COLO668 (cell line): ENCODE measurements around the gene CD44.

Experiments used
- DNase-seq: peaks from one replicate; lab custom pipeline; 2025; ENCODE audit not compliant: unreplicated experiment; lab: John Stamatoyannopoulos, UW

The CD44 gene

DNA sequence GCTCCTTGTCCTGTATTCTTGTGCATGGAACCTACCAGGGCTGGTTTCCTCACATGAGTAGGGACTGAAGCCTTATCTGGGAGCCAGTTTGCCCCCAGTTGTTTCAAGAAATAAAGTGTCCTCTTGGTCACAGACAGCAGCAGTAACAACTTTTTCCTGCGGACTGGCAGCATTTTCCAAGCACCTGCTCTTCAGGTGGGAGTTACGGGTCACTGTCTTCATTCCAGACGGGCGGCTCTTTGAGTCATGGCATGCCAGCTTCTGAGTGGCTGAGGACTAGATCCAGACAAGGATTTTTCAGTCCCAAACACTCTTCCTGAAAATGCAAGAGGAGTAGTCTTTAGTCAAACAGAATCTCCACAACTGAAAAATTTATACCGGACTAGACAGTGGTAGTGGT, 2.7 kb upstream of the CD44 start:
- DNase-seq = no peak

DNA sequence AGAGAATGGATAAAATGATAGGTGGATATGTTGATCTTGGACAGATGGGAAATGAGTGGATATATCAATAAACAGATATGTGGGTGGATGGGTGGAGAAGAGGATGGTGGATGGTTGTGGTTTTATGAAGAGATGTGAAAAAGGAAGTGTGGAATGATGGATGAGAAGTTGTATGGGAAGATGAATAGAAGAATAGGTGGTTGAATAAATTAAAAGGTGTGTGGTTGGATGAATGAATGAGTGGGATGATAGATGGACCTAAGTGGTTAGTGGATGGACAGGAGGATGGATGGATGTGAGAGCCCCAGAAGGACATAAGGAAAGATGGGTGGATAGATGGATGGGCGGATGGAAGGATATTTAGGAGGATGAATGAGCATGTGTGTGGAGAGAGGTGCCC, 913 bp upstream of the CD44 start:
- no peak for DNase-seq

DNA sequence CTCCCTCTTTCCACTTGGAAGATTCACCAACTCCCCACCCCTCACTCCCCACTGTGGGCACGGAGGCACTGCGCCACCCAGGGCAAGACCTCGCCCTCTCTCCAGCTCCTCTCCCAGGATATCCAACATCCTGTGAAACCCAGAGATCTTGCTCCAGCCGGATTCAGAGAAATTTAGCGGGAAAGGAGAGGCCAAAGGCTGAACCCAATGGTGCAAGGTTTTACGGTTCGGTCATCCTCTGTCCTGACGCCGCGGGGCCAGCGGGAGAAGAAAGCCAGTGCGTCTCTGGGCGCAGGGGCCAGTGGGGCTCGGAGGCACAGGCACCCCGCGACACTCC, 397 bp upstream of the CD44 start:
- peak; percentile 12 for DNase-seq

DNA sequence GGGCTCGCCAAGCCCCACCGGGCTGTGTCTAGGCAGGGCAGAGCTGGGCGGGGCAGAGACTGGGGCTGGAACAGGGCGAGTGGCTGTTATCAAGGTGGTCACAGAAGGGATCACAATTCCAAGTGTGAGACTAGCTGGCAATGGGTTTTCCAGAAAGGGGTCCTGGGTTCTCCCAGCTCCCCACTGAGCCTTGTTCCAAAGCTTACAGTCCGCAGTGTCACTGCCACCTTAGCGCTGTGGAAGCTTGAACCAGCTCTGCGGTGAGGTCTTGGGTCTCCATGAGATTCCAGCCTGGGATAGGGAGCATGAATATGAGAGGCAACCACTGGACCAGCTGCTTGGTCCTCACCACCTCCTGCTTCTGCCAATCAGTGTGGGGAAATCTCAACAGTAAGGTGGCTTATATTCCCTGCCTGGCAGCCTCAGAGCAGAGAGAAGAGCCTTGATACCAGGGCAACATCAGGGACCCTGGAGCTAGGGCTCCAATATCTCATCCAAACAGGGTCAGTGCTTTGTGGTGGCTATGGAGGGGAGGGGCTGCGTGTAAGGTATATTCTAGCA, 831 bp downstream of the CD44 start:
- DNase-seq = no peak

DNA sequence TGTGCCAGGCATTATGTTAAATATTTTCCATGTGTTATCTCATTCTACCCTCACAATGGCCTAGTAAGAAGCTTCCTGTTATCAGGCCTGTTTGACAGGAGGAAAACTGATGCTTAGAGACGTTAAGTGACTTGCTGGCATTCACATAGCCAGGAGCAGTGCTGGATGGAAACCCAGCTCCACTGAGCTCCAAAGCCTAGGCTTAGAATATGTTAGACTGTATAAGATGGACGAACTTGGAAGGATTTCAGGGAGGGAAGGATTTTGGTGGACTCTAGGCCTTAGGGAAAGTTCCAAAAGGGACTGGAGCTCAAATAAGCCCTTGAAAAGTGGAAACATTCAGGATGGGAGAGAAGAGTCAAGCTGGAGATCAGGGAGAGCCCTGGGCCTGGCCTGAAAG, 2.1 kb downstream of the CD44 start:
- no peak for DNase-seq

DNA sequence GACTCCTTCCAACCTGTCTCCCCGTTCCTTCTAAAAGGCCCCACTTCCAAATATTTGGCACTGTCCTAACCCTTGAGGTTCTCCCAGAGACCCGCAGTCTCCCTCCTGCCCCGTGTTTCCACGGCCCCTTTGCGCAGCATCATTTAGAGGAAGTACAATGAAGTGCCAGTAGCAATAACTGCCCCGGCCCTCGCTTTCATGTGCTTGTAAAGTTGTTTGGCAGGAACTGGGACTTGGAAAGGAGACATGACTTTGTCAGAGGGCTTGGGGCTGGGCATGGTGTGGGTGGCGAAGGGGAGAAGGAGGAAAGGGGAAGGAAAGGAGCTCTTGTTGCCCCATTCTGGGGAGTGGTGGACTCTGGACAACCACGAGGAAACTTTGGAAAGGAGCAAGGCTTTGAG, 2.6 kb downstream of the CD44 start:
- DNase-seq = no peak

DNA sequence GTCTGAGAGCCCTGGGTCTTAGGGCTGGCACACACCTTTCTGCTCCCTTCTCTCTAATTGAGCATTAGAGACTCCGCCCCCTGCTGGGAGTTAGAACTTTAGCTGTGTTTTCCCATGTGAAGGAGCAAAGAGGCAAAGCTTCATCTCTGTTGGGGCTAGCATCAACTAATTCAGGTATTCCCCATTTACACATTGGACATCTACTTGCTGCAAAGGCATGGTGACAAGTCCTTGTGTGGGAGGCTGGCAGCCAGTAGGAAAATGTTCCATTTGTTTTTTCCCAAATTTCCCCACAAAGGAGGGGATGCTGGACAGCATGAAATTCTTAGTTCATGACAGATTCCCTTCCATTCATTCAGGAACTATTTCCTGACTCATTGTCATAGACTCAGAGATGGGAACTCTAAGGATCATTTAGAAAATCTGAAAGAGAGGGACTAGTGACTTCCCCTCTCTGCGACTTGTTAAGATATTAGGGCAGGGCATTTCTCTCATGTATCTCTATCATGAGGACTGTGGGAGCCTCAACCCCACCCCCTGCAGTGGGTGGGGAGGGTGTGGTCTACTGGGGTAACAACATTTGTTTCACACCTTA, 3.6 kb downstream of the CD44 start:
- no peak for DNase-seq

DNA sequence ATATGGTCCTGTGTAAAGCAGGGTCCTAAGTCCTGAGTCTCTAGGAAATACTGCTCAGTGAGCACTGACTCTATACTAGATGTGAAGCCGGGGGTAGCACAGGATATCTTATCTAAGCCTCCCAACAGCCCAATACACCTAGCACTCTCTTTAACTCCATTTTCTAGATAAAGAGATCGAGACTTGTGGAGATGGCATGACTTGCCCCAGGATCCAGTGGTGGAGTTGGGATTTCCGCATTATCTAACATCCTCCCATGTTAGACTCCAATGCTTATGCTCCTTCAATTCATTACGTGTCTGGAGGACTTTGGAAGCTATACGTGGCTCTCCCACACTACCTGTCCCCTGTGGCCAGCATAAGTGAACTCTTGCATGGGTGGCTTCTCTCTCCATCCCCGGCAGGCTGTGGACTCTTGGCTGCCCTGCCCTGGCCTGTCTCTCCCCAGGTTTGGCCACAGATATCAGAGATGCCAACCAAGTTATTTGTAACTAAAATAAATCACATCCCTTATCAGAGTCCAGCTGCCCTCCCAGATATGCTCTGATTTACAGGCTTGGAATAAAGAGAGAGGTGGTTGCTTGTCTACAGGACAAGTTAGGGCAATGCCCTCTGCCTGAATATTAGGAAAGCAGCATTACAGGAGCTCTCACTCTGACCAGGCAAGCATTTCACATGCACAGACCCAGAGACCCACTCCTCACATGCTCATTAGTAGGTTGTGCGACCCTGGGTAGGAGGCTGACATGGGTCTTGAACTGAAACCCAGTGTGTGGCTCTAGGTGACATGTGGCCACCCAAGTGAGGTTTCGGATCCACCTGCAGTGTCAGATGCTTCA, 4.5 kb downstream of the CD44 start:
- DNase-seq = no peak

DNA sequence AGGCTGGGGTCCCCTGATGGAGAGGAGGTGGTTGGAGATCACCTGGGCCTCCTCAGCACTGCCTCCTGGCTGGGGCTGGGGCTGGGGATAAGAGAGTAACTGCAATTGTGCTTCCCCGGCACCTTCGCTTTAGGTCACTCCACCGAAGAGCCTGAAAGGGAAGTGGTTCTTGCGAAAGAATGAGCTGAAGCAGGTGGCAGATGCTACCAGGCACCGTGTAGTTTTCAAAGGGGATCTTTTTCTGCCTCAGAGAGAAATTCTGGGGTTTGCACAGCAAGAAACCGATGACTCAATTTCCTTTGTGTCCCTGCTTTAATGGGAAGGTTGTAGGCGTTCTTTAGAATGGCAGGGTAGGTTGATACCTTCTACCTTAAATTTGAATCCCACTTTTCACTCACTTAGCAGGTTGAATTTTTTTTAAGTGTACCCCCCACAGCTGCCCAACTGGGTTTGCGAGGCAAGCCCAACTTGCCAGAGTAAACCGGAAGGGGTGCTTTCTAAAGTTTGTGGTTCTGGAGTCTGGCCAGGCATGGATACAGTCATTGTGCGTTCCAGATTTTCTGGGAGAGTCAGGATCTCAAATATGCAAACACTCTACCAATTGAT, 5.3 kb downstream of the CD44 start:
- DNase-seq = no peak

DNA sequence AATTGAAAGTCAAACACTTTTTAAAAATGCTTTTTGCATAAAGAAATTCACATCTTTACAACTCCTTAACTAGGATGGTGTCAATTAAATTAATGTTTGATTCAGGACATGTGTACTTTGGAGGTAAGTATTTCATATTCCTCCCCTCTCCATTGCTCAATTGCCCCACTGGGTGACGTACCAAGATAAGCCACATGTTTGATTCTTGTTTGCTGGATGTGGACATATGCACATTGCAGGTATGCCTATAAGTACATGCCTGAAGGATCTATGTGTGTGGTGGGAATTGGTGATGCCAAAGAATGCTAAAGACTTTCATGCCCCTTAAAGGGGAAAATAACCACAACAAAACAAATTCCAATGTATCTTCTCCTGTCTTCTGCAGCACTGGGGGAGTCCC, 5.8 kb downstream of the CD44 start:
- DNase-seq = no peak

DNA sequence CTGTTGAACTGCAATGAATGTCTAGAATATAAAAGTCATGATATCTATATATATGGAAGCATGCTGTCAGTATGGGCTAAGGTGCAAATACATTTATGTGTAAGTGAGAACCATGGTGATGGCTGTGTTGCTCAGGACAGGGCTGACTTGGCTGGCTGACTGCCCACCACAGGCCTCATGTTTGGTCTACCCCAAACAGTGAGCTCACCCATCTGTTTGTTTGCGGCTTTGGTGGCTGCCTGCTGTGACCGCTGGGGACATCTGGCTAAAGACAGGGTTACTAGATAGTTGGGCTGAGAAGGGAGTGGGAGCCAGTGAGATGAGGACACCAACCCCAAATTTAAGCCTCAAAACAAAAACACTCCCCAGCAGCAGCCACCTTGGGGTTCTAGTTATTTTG, 6.3 kb downstream of the CD44 start:
- DNase-seq = no peak

DNA sequence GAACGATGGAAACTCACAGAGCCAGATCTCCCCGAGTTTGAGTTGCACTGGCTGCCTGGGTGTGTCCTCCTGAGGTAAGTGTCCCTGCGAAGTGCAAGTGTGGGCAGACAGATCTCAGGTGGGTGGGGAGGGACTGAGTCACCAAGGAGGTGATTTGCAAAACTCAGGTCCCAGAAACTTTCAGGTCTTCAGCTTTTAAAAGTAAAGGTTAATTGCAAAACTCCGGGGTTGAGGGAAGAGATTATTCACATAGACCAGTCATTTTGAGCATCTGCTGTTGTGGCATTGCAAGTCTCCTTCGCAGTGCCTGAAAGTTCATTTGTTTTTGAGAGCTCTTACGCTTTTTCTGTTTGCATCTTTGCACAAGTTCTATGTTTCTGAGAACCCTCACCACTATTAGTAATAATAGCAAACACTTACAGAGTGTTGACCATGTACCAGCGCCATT, 7.1 kb downstream of the CD44 start:
- DNase-seq = no peak

DNA sequence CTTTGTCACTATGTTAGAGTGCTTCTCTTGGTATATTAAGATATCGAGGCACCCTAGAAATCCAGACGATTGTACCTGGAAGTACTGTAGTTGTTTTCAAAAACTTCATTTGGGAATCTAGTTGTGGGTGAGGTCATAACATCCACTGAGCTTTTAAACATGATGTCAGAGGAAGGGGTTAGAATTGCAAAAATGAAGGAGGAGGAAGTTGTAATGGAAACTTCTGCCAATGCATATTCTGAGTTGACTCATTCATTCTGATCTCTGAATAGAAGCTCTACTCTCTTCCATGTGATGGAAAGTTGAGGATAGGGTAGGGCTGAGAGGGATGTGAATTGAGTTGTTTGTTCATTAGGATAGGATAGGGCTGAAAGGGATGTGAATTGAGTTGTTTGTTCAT, 7.7 kb downstream of the CD44 start:
- no peak for DNase-seq

DNA sequence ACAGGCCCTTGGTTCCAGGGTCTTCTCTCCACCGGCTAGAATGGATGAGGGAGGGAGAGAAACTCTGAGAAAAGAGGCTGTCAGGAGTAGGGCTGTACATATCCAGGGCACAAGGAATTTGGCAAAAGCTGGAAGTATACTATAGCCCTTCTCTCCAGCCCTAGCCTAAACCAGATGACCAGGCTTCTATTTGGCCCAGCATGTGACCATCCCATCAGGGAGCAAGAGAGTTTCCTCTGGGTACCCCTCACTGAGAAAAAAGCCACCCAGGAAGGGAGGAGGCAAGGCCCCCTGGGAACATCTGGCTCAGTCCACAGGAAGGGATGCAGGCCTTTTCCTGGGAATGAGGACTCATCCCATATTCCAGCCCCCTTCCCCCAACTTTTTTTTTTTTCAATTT, 8.3 kb downstream of the CD44 start:
- no peak for DNase-seq

DNA sequence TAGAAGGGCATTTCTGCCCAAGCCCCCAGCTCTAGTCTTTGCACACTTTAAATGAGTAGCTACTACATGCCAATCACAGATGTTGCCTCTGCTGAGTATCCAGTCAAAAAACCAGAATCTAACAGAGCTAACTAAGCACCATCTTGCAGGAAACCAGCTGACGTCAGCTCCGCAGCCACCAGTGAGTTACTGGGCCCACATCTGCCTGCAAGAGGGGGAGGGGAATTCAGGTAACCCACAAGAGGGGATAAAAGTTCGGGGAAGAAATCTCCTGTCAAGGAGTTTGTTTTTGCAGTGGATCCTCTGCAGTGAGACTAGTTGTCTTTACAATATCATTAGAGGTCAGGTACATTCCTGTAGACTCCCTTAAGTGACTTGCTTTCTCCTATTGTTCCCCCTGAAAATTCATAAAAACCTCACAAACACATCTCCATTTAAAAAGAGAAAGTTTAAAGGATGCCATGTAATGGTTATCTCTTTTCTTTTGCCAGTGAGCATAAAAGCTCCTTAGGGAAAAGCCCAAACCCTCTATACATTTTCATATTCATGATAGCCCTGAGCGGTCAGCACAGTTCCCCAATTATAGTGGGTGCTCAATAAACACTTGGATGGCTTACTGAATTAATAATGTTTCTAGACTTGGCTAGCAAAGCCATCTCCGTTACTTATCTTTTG, 9.3 kb downstream of the CD44 start:
- DNase-seq = no peak

DNA sequence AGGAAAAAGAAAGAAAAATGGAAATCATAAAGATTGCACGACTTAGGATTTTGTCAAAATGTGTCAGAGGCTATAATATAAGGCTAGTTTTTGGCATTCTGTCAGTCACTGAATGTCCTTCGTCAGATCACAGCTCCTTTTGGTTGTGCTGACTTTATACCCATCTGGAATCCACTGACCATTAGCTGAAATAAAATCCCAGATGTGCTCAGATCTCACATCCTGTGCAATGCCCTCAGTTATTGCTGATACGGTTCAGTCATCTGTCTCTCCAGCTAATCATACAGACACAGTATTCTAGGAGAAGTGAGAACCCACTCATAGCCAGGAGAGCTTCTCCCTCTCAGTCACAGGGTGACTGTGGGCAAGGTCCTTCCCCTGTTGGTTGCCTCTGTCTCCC, 11.5 kb downstream of the CD44 start:
- DNase-seq = no peak

DNA sequence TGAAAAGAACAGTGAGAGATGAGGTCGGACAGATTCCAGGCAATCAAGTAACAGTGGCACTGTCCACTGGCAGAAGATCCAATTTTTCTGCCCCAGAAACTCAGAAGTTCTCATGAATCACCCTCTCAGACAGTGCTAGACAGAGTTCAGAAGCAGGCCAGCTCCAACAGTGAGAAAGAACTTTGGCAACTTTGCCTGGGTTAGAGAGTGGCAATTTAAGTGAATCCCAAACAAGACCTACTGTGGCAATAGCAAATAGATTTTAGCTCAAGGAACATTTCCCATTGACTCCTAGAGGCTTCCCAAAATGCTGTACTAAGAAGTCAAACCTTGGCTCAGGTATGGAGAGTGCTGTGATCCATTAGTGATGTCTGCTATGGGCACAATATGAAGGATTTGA, 12.3 kb downstream of the CD44 start:
- DNase-seq = no peak

DNA sequence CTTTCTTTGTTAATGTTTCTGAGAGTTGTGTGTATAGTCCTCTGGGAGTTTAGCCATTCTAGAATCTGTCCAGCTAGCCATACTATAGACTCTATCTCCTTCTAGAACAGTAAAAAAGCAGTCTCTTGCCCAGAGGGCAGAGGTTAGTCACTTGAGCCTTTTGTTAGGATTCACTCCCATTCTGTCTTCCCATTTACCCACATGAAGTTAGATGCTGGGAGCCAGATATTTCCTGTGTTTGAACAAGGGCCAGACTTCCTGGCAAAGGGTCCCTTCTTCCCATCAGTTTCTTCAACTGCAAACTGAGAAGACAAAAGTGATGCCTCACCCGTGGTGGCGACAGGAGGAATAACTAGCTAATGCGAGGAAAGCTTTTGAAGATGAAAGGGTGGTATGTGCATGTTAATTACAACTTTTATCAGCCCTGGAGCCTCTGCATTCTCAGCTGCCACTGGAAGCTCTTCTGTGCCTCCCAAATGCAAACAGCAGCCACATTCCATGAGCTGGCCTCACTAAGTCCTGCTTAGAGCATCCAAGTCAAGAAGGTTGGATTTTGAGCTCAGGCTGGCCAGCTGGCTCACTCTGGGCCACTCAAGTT, 12.8 kb downstream of the CD44 start:
- no peak for DNase-seq

DNA sequence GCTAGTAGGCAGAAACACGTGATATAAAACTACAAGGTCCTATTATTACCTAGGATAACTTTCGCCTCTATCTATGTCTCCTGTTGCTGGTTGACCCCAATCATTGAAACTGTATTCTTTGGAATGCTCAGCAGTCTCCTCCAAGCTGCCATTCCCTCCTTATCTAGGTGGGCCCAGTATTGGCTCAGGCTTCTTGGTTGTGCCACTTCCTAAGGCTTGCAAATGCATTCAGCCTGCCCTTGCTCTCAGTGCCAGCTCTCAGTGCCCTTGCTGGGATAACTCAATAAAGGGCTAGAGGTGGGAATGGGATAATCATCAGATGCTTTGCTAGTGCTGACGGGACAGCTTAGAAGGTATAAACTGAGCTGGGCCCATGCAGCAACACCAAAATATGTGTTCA, 13.6 kb downstream of the CD44 start:
- no peak for DNase-seq

DNA sequence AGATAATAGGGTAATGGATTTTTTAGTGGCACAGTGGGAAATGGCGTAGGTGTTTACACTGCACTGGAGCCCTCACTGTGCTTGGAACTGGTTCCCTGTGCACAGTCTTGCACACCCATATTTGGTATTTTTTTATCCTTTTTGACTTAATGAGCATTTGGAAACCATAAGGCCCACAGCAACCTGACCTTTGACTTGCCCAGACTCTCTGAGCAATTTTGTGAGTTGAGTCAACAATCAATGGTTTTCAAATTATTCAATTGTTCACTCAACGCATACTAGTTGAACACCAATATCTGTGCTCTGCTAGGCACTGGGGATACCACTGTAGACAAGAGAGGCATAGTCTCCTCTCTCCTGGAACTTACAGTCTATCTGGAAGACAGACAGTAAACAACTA, 14.3 kb downstream of the CD44 start:
- DNase-seq = no peak

DNA sequence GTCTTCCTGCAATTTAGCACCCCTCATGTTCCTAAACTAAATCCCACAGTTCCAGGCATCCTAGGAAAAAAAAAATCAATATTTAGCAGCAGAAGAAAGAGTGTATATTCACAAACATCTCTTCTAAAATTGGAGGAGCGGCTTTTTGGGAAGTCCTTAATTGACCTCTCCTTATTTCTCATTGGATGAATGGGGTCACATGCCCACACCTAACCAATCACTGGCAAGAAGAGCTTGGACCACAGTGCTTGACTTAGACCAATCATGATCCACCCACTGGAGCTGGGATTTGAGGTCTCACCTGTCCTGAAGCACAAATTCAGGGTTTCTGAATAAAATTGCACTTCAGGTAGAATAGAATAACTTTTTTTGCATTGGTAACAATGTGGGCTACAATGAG, 16.0 kb downstream of the CD44 start:
- no peak for DNase-seq
